Large intestine (tissue), 3 donors: ENCODE results near the gene BANP. TPM values are rescaled to one million over a fixed set of nuclear protein-coding genes. Genes with fewer than 3 reads are reported as not detected.
"Not testable (repeated sequence)": the region's sequence is repeated elsewhere in the genome, so short reads cannot be mapped to it uniquely, and the experiment has no call there.

Experiments used
- DNase-seq, 2 donors: peaks; one replicate each; pipeline versions ENCODE4 v3.0.0 to v3.0.0-alpha.2; 2013
- H3K27ac ChIP-seq: one replicate; pipeline ENCODE4 v1.5.1; 2013; ENCODE audit warnings: low read length
- H3K27me3 ChIP-seq: 2 replicates; pipeline ENCODE4 v1.6.1; 2013; ENCODE audit warnings: low read length; ENCODE audit not compliant: control insufficient read depth, insufficient read depth
- H3K36me3 ChIP-seq: 2 replicates; pipeline ENCODE4 v1.6.1; 2013; ENCODE audit warnings: low read length; ENCODE audit not compliant: control insufficient read depth, insufficient read depth
- H3K4me1 ChIP-seq: one replicate; pipeline ENCODE4 v1.6.1; 2013; ENCODE audit warnings: low read length; ENCODE audit not compliant: control insufficient read depth, insufficient read depth
- H3K4me3 ChIP-seq: one replicate; pipeline ENCODE4 v1.5.1; 2013; ENCODE audit warnings: low read length
- H3K9me3 ChIP-seq: one replicate; pipeline ENCODE4 v1.6.1; 2013; ENCODE audit warnings: mild to moderate bottlenecking, low read depth, low read length, moderate library complexity; ENCODE audit not compliant: control insufficient read depth
- WGBS: methylation state at CpG from one replicate; pipeline ENCODE4 v1.1.5; 2013; ENCODE audit warnings: low lambda C conversion rate; ENCODE audit not compliant: insufficient coverage; 5-methylcytosine and 5-hydroxymethylcytosine counted together
- polyA plus RNA-seq: library from polyadenylated mRNA; unstranded; fragments of 120-200 nt; gene quantifications from one replicate; pipeline ENCODE4 v1.2.1, GENCODE V29; 2013

Gene BANP
- polyA plus RNA-seq, 1 donor: 16.2 TPM

- H3K27ac ChIP-seq: no peak overlapping the region
- no peak overlapping the region for H3K4me3 ChIP-seq
- no peak for DNase-seq
- no peaks in the 10 kb centered on the region for H3K4me1 ChIP-seq
- no CpG with 5 or more reads among the region's 36 CpGs for WGBS
- peaks cover 45% of the 10 kb centered on the region for H3K36me3 ChIP-seq
- no peaks in the 10 kb centered on the region for H3K27me3 ChIP-seq
- H3K9me3 ChIP-seq: no peaks in the 10 kb centered on the region
Measured at GRCh38 chr16:88073201-88073721, 122.0 kb downstream of the BANP start.

GRCh38 chr16:88074041-88074440 lies 122.8 kb downstream of the BANP start:
- no CpG with 5 or more reads among the region's 6 CpGs for WGBS

GRCh38 chr16:88076211-88076931 lies 125.1 kb downstream of the BANP start:
- Histone ChIP-seq H3K36me3 (peaks cover 35% of the 10 kb centered on the region), H3K4me1 (no peaks in the 10 kb centered on the region), H3K4me3 (no peak overlapping the region), H3K9me3 (no peaks in the 10 kb centered on the region), H3K27ac (no peak overlapping the region), H3K27me3 (no peaks in the 10 kb centered on the region)
- WGBS: 100% methylated on average over 6 of the region's 57 CpGs
- no peak for DNase-seq

More at GRCh38 chr16:88074041-88074440, 122.8 kb downstream of the BANP start:
- H3K4me3 ChIP-seq: no peak overlapping the region
- no peak overlapping the region for H3K27ac ChIP-seq
- no peak for DNase-seq
- H3K4me1 ChIP-seq: no peaks in the 10 kb centered on the region
- no peaks in the 10 kb centered on the region for H3K9me3 ChIP-seq
- no peaks in the 10 kb centered on the region for H3K27me3 ChIP-seq
- peaks cover 50% of the 10 kb centered on the region for H3K36me3 ChIP-seq

- not testable (repeated sequence) for H3K27me3 ChIP-seq, H3K27ac ChIP-seq, H3K4me1 ChIP-seq, H3K4me3 ChIP-seq, H3K9me3 ChIP-seq, DNase-seq
- peaks cover 30% of the 10 kb centered on the region for H3K36me3 ChIP-seq
- WGBS: 100% methylated on average over 1 of the region's 5 CpGs
Measured at GRCh38 chr16:88076932-88077320, 125.7 kb downstream of the BANP start.

- Histone ChIP-seq H3K9me3 (no peaks in the 10 kb centered on the region), H3K4me3 (no peak overlapping the region), H3K36me3 (peaks cover 28% of the 10 kb centered on the region), H3K4me1 (no peaks in the 10 kb centered on the region), H3K27me3 (no peaks in the 10 kb centered on the region), H3K27ac (no peak overlapping the region)
- no peak for DNase-seq
- no CpG with 5 or more reads among the region's 30 CpGs for WGBS
Measured at GRCh38 chr16:88077328-88078108, 126.3 kb downstream of the BANP start.

GRCh38 chr16:88078111-88078775 lies 127.0 kb downstream of the BANP start:
- WGBS: 93% methylated on average over 9 of the region's 17 CpGs
- Histone ChIP-seq H3K9me3 (no peaks in the 10 kb centered on the region), H3K4me1 (no peaks in the 10 kb centered on the region), H3K4me3 (no peak overlapping the region), H3K27me3 (no peaks in the 10 kb centered on the region), H3K27ac (no peak overlapping the region), H3K36me3 (peaks cover 26% of the 10 kb centered on the region)
- DNase-seq: no peak

- no CpG with 5 or more reads among the region's 9 CpGs for WGBS
- H3K27ac ChIP-seq: no peak overlapping the region
Measured at GRCh38 chr16:88083582-88083981, 132.3 kb downstream of the BANP start.

GRCh38 chr16:88084881-88085280 lies 133.6 kb downstream of the BANP start:
- H3K4me3 ChIP-seq: no peak overlapping the region
- peaks cover 7% of the 10 kb centered on the region for H3K36me3 ChIP-seq
- H3K4me1 ChIP-seq: no peaks in the 10 kb centered on the region
- no peak for DNase-seq
- no peaks in the 10 kb centered on the region for H3K27me3 ChIP-seq
- no CpG with 5 or more reads among the region's 3 CpGs for WGBS
- no peaks in the 10 kb centered on the region for H3K9me3 ChIP-seq
- no peak overlapping the region for H3K27ac ChIP-seq

More at GRCh38 chr16:88083582-88083981, 132.3 kb downstream of the BANP start:
- H3K27me3 ChIP-seq: no peaks in the 10 kb centered on the region
- no peaks in the 10 kb centered on the region for H3K9me3 ChIP-seq
- no peaks in the 10 kb centered on the region for H3K4me1 ChIP-seq
- H3K4me3 ChIP-seq: no peak overlapping the region
- DNase-seq: no peak
- peaks cover 8% of the 10 kb centered on the region for H3K36me3 ChIP-seq

GRCh38 chr16:88086571-88087516 lies 135.6 kb downstream of the BANP start:
- Histone ChIP-seq H3K27me3 (no peaks in the 10 kb centered on the region), H3K27ac (no peak overlapping the region)
- DNase-seq: no peak

More at GRCh38 chr16:88086571-88087516, 135.6 kb downstream of the BANP start:
- peaks cover 7% of the 10 kb centered on the region for H3K36me3 ChIP-seq
- no CpG with 5 or more reads among the region's 34 CpGs for WGBS
- H3K9me3 ChIP-seq: no peaks in the 10 kb centered on the region
- H3K4me3 ChIP-seq: no peak overlapping the region
- no peaks in the 10 kb centered on the region for H3K4me1 ChIP-seq
